ENCODE results near the gene HS6ST1. TPM values are rescaled to one million over a fixed set of nuclear protein-coding genes. Genes with fewer than 3 reads are reported as not detected.
A peak's percentile ranks its signal among the peaks of the same experiment; 100 is the strongest.

HS6ST1 gene
- total RNA-seq, 1 donor from 2014 or later = 26.8 TPM

GRCh38 chr2:128310094-128310716 lies 8.5 kb downstream of the HS6ST1 start:
- DNase-seq = no peak

GRCh38 chr2:128309280-128310093 lies 9.2 kb downstream of the HS6ST1 start:
- DNase-seq = peak; percentile 91

- DNase-seq = no peak
Observed at GRCh38 chr2:128308889-128309279, 9.8 kb downstream of the HS6ST1 start.

- no peak for DNase-seq
Observed at GRCh38 chr2:128308284-128308731, 10.4 kb downstream of the HS6ST1 start.

GRCh38 chr2:128307595-128307994 lies 11.1 kb downstream of the HS6ST1 start:
- no peak for DNase-seq

- no peak for DNase-seq
Observed at GRCh38 chr2:128306931-128307460, 11.7 kb downstream of the HS6ST1 start.

- DNase-seq = peak; percentile 90
Observed at GRCh38 chr2:128306081-128306930, 12.4 kb downstream of the HS6ST1 start.

- DNase-seq = no peak
Observed at GRCh38 chr2:128305555-128306080, 13.1 kb downstream of the HS6ST1 start.

GRCh38 chr2:128304715-128305554 lies 13.7 kb downstream of the HS6ST1 start:
- DNase-seq = peak; percentile 96

- DNase-seq = no peak
Observed at GRCh38 chr2:128304330-128304714, 14.3 kb downstream of the HS6ST1 start.

GRCh38 chr2:128303911-128304310 lies 14.8 kb downstream of the HS6ST1 start:
- DNase-seq = no peak

GRCh38 chr2:128303095-128303791 lies 15.4 kb downstream of the HS6ST1 start:
- no peak for DNase-seq

GRCh38 chr2:128302744-128303067 lies 16.0 kb downstream of the HS6ST1 start:
- no peak for DNase-seq

GRCh38 chr2:128302011-128302743 lies 16.5 kb downstream of the HS6ST1 start:
- DNase-seq = no peak

GRCh38 chr2:128301501-128301966 lies 17.1 kb downstream of the HS6ST1 start:
- peak; percentile 40 for DNase-seq

- no peak for DNase-seq
Observed at GRCh38 chr2:128301021-128301420, 17.6 kb downstream of the HS6ST1 start.

GRCh38 chr2:128300151-128301020 lies 18.3 kb downstream of the HS6ST1 start:
- peak; percentile 56 for DNase-seq

GRCh38 chr2:128299628-128300027 lies 19.0 kb downstream of the HS6ST1 start:
- no peak for DNase-seq

Measured in tongue (tissue), 2 donors.